ENCODE data around the gene SLC37A4. TPM values are rescaled to one million over a fixed set of nuclear protein-coding genes. Genes with fewer than 3 reads are reported as not detected.
"Not testable (repeated sequence)": the region's sequence is repeated elsewhere in the genome, so short reads cannot be mapped to it uniquely, and the experiment has no call there.

Gene SLC37A4
- total RNA-seq, 1 donor: 2.4 TPM

DNA sequence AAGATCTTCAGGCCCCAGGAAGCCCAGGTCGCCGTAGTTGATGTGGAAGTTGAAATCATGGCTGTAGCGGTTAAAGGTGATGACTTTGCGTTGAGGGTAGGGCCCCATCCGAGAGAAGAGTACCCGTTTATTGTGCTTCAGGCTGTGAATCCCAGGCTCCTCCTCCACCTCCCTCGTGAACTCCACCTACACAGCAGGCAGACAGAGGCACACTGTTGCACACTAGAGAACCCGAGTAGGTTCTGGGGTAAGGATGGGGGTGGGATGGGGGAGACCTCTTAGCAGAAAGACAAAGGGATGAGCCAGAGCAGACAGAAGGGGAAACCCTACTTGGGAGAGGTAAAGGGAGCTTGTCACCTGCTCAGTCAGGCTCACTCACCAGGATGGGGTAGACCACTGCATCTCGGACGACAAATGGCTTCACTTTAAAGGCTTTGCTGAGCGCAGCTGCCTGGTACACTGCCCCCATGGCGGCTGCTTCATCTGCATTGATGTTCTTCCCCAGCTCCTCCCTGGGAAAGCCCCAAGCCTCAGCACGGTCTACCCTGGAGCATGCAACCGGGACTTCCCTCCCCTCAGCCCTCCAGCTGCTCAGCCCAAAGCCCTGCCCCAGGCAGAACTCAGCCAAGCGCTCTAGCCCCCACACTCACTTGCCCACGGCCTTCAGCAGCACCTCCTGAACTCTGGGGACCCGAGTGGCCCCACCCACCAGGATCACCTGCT, 20.9 kb upstream of the SLC37A4 start:
- H3K27me3 ChIP-seq (ENCODE audit: insufficient read depth, low read length): no peaks in the 10 kb centered on the region
- H3K4me1 ChIP-seq (ENCODE audit: insufficient read depth, low read length): peaks cover 19% of the 10 kb centered on the region
- H3K9me3 ChIP-seq (ENCODE audit: low read depth, low read length): no peaks in the 10 kb centered on the region
- no peak overlapping the region for H3K4me3 ChIP-seq (ENCODE audit: low read length)

DNA sequence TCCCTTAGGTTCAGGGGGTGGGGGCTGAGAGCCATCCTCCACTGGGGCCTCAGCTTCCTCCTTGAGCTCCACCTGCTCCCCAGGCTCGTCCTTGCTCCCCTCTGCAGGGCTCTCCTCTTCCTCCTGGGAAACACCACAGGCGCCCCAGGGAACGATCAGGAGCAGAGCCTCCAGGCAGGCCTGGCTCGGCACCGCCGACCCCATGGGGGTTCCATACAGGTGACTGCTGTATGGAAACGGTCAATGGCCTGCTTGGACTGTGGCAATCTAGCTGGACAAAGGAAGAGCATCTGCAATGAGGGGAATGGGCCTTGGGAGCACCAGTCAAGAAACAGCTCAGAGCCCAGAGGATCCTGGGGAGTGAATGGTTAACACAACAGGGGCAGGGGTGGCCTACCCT, 18.4 kb upstream of the SLC37A4 start:
- Histone ChIP-seq H3K9me3 (ENCODE audit: low read depth, low read length) (no peaks in the 10 kb centered on the region), H3K27me3 (ENCODE audit: insufficient read depth, low read length) (no peaks in the 10 kb centered on the region), H3K4me3 (ENCODE audit: low read length) (no peak overlapping the region), H3K4me1 (ENCODE audit: insufficient read depth, low read length) (no peaks in the 10 kb centered on the region)

DNA sequence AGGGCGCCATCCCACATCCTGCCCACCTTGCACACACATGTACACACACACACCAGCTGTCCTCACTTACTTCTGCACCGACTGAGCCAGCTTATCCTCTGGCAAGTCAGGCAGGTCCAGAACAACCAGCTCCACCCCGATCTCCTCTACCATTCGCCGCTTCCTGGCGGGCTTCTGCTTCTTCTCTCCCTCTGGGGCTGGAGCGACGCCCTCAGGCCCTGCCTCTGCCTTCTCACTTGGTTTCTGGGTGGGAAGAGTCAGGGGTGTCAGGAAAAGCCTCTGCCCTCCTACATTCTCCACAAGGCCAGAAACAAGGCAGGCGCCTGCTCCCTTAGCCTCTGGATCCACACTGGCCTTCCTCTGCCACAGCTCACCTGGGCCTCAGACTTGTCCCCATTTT, 18.0 kb upstream of the SLC37A4 start:
- no peak overlapping the region for H3K4me3 ChIP-seq (ENCODE audit: low read length)
- no peaks in the 10 kb centered on the region for H3K4me1 ChIP-seq (ENCODE audit: insufficient read depth, low read length)
- H3K9me3 ChIP-seq (ENCODE audit: low read depth, low read length): no peaks in the 10 kb centered on the region
- no peaks in the 10 kb centered on the region for H3K27me3 ChIP-seq (ENCODE audit: insufficient read depth, low read length)

DNA sequence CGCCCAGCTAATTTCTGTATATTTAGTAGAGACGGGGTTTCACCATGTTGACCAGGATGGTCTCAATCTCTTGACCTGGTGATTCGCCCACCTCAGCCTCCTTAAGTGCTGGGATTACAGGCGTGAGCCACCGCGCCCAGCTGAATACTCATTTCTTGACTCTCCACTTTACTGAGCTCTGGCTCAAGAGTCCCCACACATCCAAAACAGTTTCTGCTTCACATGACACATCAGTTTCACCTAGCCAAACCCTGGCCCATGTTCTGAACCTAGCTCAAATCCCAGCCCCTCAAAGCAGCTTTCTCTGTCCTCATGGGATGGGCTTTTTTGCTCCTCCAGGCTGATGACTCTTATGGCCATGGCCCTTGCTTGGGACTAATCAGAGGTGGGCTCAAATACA, 16.5 kb upstream of the SLC37A4 start:
- H3K27me3 ChIP-seq (ENCODE audit: insufficient read depth, low read length): no peaks in the 10 kb centered on the region
- H3K4me3 ChIP-seq (ENCODE audit: low read length): no peak overlapping the region

DNA sequence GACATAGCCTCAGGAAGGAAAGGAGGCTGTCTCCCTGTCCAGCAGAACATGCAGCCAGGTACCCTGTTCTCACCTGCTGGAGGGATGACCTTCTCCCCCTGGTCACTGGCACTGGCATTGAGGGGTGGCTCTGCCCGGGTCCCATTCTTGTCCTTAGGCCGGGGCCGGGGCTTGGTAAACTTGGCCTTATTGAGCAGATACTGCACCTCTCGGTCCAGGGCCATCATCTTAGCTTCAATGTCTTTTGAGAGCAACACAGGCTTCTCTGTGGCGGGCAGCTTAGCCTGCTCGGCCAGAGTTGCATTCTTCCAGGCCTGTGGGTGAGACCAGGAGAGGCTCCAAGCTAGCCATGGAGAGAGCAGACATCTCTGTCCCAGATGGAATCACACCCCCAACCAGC, 15.8 kb upstream of the SLC37A4 start:
- H3K9me3 ChIP-seq (ENCODE audit: low read depth, low read length): no peaks in the 10 kb centered on the region
- H3K27me3 ChIP-seq (ENCODE audit: insufficient read depth, low read length): no peaks in the 10 kb centered on the region
- no peaks in the 10 kb centered on the region for H3K4me1 ChIP-seq (ENCODE audit: insufficient read depth, low read length)
- H3K4me3 ChIP-seq (ENCODE audit: low read length): no peak overlapping the region

More for the DNA sequence above, 16.5 kb upstream of the SLC37A4 start:
- no peaks in the 10 kb centered on the region for H3K4me1 ChIP-seq (ENCODE audit: insufficient read depth, low read length)
- no peaks in the 10 kb centered on the region for H3K9me3 ChIP-seq (ENCODE audit: low read depth, low read length)

DNA sequence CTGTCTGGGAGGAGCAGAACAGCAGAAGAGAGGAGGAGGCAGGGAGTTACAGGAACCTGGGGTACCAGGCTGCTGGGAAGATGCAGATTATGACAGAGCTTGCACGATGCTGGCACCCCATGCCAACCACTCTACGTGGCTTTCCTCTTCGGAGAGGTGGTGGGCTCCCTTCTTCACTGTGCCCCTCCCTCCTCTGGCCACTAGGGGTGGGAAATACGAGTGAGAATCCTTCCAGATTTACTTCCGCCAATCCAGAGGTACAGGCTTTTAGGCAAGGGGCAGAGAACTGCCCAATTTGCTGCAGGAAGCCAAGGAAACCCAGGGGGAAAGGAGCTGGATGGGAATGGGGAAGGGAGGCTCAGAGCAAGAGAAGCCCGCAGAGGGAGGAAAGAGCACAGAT, 14.0 kb upstream of the SLC37A4 start:
- Histone ChIP-seq H3K4me1 (ENCODE audit: insufficient read depth, low read length) (no peaks in the 10 kb centered on the region), H3K9me3 (ENCODE audit: low read depth, low read length) (no peaks in the 10 kb centered on the region), H3K4me3 (ENCODE audit: low read length) (no peak overlapping the region), H3K27me3 (ENCODE audit: insufficient read depth, low read length) (no peaks in the 10 kb centered on the region)

DNA sequence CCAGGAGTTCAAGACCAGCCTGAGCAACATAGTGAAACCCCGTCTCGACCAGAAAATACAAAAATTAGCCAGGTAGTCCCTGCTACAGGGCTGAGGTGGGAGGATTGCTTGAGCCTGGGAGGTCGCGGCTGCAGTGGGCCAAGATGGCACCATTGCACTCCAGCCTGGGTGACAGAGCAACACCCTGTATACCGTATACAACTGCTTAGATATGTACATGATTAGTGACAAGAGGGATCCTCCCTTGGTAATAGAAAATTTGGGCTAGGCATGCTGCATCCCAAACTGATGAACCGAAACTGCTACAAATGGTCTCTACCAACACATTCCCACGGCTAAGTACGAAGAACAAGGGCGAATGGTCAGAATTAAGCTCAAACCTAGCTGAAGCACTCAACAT, 12.2 kb upstream of the SLC37A4 start:
- no peaks in the 10 kb centered on the region for H3K27me3 ChIP-seq (ENCODE audit: insufficient read depth, low read length)
- no peaks in the 10 kb centered on the region for H3K4me1 ChIP-seq (ENCODE audit: insufficient read depth, low read length)
- no peak overlapping the region for H3K4me3 ChIP-seq (ENCODE audit: low read length)
- H3K9me3 ChIP-seq (ENCODE audit: low read depth, low read length): no peaks in the 10 kb centered on the region

DNA sequence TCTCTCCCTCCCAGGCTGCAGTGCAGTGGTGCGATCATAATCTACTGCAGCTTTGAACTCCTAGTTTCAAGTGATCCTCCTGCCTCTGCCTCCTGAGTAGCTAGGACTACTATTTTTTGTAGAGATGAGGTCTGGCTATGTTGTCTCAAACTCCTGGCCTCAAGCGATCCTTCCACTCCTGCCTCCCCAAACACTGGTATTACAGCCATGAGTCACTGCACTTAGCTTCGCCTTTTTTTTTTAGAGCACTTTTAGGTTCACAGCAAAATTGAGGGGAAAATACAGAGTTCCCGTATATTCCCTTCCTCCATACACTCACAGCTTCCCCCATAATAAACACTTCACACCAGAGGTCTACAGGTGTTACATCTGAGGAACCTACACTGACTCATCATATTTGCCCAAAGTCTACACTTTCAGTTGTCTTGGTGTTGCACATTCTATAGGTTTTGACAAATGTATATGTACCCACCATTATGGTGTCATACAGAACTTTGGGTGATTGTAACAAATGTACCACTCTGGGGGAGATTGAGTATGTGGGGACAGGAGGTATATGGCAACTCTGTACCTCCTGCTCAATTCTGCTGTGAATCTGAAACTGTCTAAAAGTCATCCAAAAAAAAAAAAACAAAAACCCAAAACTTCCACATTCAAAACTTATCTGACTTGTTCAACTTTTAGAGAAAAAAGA, 11.3 kb upstream of the SLC37A4 start:
- Histone ChIP-seq H3K27me3 (ENCODE audit: insufficient read depth, low read length) (no peaks in the 10 kb centered on the region), H3K9me3 (ENCODE audit: low read depth, low read length) (no peaks in the 10 kb centered on the region), H3K4me3 (ENCODE audit: low read length) (no peak overlapping the region), H3K4me1 (ENCODE audit: insufficient read depth, low read length) (no peaks in the 10 kb centered on the region)

DNA sequence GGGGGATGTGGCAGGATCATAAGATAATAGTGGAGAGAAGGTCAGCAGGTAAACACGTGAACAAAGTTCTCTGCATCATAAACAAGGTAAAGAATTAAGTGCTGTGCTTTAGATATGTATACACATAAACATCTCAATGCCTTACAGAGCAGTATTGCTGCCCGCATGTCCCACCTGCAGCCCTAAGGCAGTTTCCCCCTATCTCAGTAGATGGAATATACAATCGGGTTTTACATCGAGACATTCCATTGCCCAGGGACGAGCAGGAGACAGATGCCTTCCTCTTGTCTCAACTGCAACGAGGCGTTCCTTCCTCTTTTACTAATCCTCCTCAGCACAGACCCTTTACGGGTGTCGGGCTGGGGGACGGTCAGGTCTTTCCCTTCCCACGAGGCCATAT, 8.8 kb upstream of the SLC37A4 start:
- not testable (repeated sequence) for H3K4me1 ChIP-seq (ENCODE audit: insufficient read depth, low read length); H3K27me3 ChIP-seq (ENCODE audit: insufficient read depth, low read length); H3K9me3 ChIP-seq (ENCODE audit: low read depth, low read length); H3K4me3 ChIP-seq (ENCODE audit: low read length)

DNA sequence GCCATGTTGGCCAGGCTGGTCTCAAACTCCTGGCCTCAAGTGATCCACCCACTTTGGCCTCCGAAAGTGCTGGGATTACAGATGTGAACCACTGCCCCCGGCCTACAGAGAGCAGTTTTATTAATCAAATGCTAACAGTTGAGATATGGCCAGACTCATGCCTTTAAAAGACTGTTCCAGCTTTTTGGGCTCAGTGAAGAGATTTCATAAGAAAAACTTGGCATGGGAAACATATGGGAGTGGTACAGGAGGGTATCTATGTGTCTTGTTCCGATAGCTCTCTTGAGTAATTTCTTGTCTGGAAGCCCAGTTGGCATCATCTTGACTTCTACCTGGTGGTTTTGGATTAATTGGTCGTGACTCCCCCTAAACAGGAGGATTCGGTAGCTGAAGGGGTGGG, 8.2 kb upstream of the SLC37A4 start:
- Histone ChIP-seq H3K27me3 (ENCODE audit: insufficient read depth, low read length) (no peaks in the 10 kb centered on the region), H3K4me3 (ENCODE audit: low read length) (no peak overlapping the region), H3K9me3 (ENCODE audit: low read depth, low read length) (no peaks in the 10 kb centered on the region), H3K4me1 (ENCODE audit: insufficient read depth, low read length) (no peaks in the 10 kb centered on the region)

DNA sequence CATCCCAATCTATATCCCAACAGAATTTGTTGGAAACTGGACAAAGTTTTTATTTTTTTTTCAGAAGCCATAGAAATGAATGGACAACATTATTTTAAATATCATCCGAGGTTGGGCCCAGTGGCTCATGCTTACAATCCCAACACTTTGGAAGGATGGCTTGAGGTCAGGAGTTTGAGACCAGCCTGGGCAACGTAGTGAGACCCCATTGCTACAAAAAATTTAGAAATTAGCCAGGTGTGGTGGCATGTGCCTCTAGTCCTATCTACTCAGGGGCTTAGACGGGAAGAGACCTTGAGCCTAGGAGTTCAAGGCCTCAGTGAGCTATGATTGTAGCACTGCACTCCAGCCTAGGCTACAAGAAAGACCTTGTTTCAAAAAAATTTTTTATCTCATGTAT, 4.1 kb upstream of the SLC37A4 start:
- no peak overlapping the region for H3K4me3 ChIP-seq (ENCODE audit: low read length)
- H3K4me1 ChIP-seq (ENCODE audit: insufficient read depth, low read length): peaks cover 10% of the 10 kb centered on the region
- H3K9me3 ChIP-seq (ENCODE audit: low read depth, low read length): no peaks in the 10 kb centered on the region
- no peaks in the 10 kb centered on the region for H3K27me3 ChIP-seq (ENCODE audit: insufficient read depth, low read length)

DNA sequence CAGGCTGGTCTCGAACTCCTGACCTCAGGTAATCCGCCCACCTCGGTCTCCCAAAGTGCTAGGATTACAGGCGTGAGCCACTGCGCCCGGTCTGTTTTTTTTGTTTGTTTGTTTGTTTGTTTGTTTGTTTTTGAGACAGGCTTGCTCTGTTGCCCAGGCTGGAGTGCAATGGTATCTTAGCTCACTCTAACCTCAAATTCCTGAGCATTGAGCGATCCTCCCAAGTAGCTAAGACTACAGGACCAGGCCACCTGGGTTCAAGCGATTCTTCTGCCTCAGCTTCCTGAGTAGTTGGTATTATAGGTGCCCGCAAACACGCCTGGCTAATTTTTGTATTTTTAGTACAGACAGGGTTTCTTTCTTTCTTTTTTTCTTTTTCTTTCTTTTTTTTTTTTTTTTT, 2.7 kb upstream of the SLC37A4 start:
- H3K4me1 ChIP-seq (ENCODE audit: insufficient read depth, low read length): peaks cover 19% of the 10 kb centered on the region
- not testable (repeated sequence) for H3K9me3 ChIP-seq (ENCODE audit: low read depth, low read length); H3K27me3 ChIP-seq (ENCODE audit: insufficient read depth, low read length); H3K4me3 ChIP-seq (ENCODE audit: low read length)

DNA sequence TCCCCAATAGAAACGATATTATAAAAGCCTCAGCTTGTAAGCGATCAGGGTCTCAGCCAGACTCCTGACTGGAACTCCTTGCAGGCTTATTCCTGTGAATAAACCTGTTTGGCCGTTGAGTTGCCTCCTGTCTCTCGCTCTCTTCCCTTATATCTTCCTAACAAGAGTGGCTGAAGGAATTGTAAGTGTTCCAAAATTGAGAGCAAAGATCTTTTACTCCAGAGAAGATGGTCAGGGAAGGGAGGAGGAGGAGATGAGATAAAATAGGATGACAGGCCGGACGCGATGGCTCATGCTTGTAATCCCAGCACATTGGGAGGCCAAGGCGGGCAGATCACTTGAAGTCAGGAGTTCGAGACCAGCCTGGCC, 1.2 kb upstream of the SLC37A4 start:
- no peaks in the 10 kb centered on the region for H3K9me3 ChIP-seq (ENCODE audit: low read depth, low read length)
- no peaks in the 10 kb centered on the region for H3K27me3 ChIP-seq (ENCODE audit: insufficient read depth, low read length)
- H3K4me1 ChIP-seq (ENCODE audit: insufficient read depth, low read length): peaks cover 19% of the 10 kb centered on the region
- no peak overlapping the region for H3K4me3 ChIP-seq (ENCODE audit: low read length)

DNA sequence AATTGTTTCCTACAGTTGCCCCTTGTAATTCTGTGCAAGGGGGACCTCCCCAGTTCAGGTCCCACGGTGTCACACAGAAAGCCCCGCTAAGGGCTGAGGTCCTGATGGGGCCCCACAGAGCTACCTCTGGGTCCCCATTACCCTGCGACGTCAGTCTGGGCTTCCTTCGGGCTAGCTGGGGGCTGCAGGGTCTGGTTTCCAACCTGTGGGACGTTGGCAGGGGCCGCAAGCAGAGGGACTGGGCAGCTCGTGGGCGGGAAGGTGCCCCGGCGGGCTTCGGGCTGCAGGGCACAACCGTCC, 698 bp downstream of the SLC37A4 start:
- H3K27me3 ChIP-seq (ENCODE audit: insufficient read depth, low read length): no peaks in the 10 kb centered on the region
- H3K4me3 ChIP-seq (ENCODE audit: low read length): peak overlapping the region; percentile 76
- no peaks in the 10 kb centered on the region for H3K9me3 ChIP-seq (ENCODE audit: low read depth, low read length)
- peaks cover 19% of the 10 kb centered on the region for H3K4me1 ChIP-seq (ENCODE audit: insufficient read depth, low read length)

DNA sequence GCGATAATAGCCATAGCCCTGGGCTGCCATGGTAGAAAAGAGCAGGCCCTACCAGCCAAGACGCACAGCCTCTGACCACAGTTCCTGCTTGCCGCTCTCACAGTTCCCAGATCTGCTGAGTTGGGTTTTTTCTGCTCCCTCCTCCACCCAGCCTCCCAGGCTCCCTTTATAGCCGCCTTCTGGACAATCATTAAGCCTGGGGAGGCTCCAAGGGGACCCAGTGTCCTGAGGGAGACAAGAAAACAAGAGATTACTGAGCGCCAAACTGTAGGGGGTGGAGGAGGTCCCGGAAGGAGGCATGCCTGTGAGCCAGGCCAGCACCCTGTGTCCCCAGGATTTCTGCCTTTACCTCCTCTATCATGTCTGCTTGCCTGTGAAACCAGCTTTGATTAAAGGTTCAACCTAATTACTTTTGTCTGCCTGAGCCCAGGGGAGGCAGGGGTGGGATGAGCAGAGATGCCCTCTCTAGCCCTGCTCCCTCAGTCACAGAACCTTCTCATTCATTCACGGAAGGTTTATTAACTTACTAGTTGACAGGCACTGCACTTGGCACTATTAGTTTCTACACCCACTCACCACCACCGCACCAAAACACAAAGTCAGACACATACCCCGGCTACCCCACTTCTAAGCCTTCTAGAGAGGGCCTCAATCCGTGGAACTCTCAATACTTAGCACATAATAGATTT, 1.2 kb downstream of the SLC37A4 start:
- H3K4me3 ChIP-seq (ENCODE audit: low read length): no peak overlapping the region
- H3K9me3 ChIP-seq (ENCODE audit: low read depth, low read length): no peaks in the 10 kb centered on the region
- no peaks in the 10 kb centered on the region for H3K27me3 ChIP-seq (ENCODE audit: insufficient read depth, low read length)
- H3K4me1 ChIP-seq (ENCODE audit: insufficient read depth, low read length): peaks cover 19% of the 10 kb centered on the region

DNA sequence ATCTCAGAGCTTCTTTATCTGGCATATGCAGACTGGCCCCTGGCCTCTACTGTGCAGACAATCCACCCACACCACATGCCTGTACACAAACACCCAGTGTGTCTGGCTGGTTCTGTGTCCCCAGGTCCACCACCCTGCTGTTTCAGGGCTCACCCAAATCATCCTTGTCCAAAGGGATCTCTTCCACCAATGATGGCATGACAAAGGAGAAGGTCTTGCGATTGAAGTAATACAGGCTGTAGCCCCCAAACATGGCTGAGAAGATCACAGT, 1.7 kb downstream of the SLC37A4 start:
- Histone ChIP-seq H3K4me3 (ENCODE audit: low read length) (no peak overlapping the region), H3K4me1 (ENCODE audit: insufficient read depth, low read length) (peaks cover 19% of the 10 kb centered on the region), H3K27me3 (ENCODE audit: insufficient read depth, low read length) (no peaks in the 10 kb centered on the region), H3K9me3 (ENCODE audit: low read depth, low read length) (no peaks in the 10 kb centered on the region)

Measured in mononuclear cell (primary cell).